Tibial artery (tissue), 4 donors: ENCODE measurements around the gene PRM2.

Source experiments
- DNase-seq, 2 donors: peaks; one replicate each; pipeline ENCODE4 v3.0.0-alpha.2; 2019
- H3K27ac ChIP-seq, 2 donors: fragments of 200-600 bp; sonication (generic) in 1 of 2; 1 replicate in 1 of 2; 2 replicates in 1 of 2; pipeline ENCODE4 v1.5.1; 2018 to 2019; ENCODE audit warnings: mild to moderate bottlenecking in 1 of 2
- H3K27me3 ChIP-seq, 2 donors: fragments of 200-600 bp; sonication (generic) in 1 of 2; one replicate each; pipeline versions ENCODE4 v1.5.1 to v1.6.0; 2016 to 2019
- H3K36me3 ChIP-seq, 3 donors: fragments of 200-600 bp; sonication (generic) in 2 of 3; one replicate each; pipeline ENCODE4 v1.5.1; 2016 to 2019; ENCODE audit warnings: mild to moderate bottlenecking in 2 of 3
- H3K4me1 ChIP-seq, 4 donors: fragments of 200-600 bp; sonication (generic) in 2 of 4; 1 replicate in 3 of 4; 2 replicates in 1 of 4; pipeline ENCODE4 v1.5.1; 2016 to 2019
- H3K4me3 ChIP-seq, 2 donors: fragments of 200-600 bp; sonication (generic) in 1 of 2; 1 replicate in 1 of 2; 2 replicates in 1 of 2; pipeline ENCODE4 v1.5.1; 2018 to 2019; ENCODE audit warnings: mild to moderate bottlenecking in 2 of 2
- H3K9me3 ChIP-seq, 3 donors: fragments of 200-600 bp; sonication (generic) in 1 of 3; one replicate each; pipeline ENCODE4 v1.5.1; 2016 to 2019
- intact Hi-C: fragments of 100-400 bp; cut with DNase I; formaldehyde crosslinking; loops from one replicate; pipeline ENCODE4 v1.15.0; 2023; ENCODE audit warnings: low total_unique reads
- TF ChIP-seq, protein P1 (sequence below), 2 experiments: fragments of 200-600 bp in 1 of 2; fragments of 450-650 bp in 1 of 2; IDR thresholded peaks; one replicate each; pipeline ENCODE4 v1.5.1; 2017 to 2019; ENCODE audit warnings: antibody characterized with exemption in 2 of 2, mild to moderate bottlenecking in 1 of 2, moderate library complexity in 1 of 2

The PRM2 gene

GRCh38 chr16:11271610-11272009, 4.7 kb downstream of the PRM2 start:
- H3K27me3 ChIP-seq: peaks cover 0 to 4% of the 10 kb centered on the region in 2 donors
- H3K36me3 ChIP-seq: no peaks in the 10 kb centered on the region
- H3K9me3 ChIP-seq: no peaks in the 10 kb centered on the region
- no peaks in the 10 kb centered on the region for H3K4me1 ChIP-seq
- intact Hi-C loops: no loop called here
- TF ChIP-seq, protein P1, sequence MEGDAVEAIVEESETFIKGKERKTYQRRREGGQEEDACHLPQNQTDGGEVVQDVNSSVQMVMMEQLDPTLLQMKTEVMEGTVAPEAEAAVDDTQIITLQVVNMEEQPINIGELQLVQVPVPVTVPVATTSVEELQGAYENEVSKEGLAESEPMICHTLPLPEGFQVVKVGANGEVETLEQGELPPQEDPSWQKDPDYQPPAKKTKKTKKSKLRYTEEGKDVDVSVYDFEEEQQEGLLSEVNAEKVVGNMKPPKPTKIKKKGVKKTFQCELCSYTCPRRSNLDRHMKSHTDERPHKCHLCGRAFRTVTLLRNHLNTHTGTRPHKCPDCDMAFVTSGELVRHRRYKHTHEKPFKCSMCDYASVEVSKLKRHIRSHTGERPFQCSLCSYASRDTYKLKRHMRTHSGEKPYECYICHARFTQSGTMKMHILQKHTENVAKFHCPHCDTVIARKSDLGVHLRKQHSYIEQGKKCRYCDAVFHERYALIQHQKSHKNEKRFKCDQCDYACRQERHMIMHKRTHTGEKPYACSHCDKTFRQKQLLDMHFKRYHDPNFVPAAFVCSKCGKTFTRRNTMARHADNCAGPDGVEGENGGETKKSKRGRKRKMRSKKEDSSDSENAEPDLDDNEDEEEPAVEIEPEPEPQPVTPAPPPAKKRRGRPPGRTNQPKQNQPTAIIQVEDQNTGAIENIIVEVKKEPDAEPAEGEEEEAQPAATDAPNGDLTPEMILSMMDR (IDR thresholded peaks at IDR 0.05): no peak
- H3K4me3 ChIP-seq: no peak overlapping the region
- no peak for DNase-seq
- H3K27ac ChIP-seq: no peak overlapping the region

DNA sequence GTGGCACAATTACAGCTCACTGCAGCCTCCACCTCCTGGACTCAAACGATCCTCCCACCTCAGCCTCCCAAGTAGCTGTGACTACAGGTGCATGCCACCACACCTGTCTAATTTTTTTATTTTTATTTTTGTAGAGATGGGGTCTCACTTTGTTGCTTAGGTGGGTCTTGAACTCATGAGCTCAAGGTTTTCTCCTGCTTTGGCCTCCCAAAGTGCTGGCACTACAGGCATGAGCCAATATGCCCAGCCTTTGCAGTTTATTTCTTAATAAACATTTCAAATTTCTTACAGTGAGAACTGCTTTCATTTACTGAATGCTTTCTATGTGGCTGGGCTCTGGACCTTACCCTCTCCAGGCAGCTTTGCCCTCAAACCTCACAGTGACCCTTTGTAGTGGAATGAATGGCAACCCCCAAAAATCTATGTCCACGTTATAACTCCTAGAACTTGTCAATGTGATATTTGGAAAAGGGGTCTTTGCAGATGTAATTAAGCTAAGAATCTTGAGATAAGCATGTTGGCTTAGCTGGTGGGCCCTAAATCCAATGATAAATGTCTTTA, 5.6 kb downstream of the PRM2 start:
- Histone ChIP-seq H3K27ac (no peak overlapping the region), H3K27me3 (no peaks in the 10 kb centered on the region), H3K4me3 (no peak overlapping the region), H3K9me3 (no peaks in the 10 kb centered on the region), H3K4me1 (no peaks in the 10 kb centered on the region), H3K36me3 (no peaks in the 10 kb centered on the region)
- TF ChIP-seq, protein P1 (IDR thresholded peaks at IDR 0.05): no peak
- intact Hi-C loops: no loop called here
- DNase-seq: no peak

- Histone ChIP-seq H3K9me3 (no peaks in the 10 kb centered on the region), H3K27ac (no peak within 1 kb of the TSS), H3K4me3 (no peak within 1 kb of the TSS), H3K36me3 (no peaks in the 10 kb centered on the region), H3K27me3 (no peaks in the 10 kb centered on the region), H3K4me1 (no peaks in the 10 kb centered on the region)
- no peak for DNase-seq
- intact Hi-C loops: no loop called here
- TF ChIP-seq, protein P1 (IDR thresholded peaks at IDR 0.05): no peak
Measured at GRCh38 chr16:11268921-11269375, 7.3 kb downstream of the PRM2 start, which contains the start of gene TNP2. TNP2 (minus strand) TSS chr16:11269325; CDS start chr16:11269262, 63 bp downstream.

DNA sequence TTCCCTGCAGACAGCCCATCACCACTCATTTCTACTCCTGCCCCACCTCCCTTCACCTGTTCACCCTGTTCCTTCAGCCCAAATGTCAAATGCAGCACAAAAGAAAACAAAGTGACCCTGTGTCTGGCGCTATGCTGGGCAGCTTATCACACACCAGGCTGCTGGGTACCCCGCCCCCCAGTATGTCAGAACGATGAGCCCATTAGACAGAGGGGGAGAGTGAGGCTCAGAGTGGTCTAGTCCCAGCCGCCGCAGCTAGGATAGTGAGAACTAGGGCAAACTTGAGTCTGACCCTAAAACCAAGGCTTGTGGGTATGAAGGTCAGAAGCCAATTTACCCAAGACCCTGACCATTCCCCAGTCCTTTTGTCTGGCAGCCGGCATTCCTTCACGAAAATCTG, 11.2 kb downstream of the PRM2 start:
- intact Hi-C loops: no loop called here

DNA sequence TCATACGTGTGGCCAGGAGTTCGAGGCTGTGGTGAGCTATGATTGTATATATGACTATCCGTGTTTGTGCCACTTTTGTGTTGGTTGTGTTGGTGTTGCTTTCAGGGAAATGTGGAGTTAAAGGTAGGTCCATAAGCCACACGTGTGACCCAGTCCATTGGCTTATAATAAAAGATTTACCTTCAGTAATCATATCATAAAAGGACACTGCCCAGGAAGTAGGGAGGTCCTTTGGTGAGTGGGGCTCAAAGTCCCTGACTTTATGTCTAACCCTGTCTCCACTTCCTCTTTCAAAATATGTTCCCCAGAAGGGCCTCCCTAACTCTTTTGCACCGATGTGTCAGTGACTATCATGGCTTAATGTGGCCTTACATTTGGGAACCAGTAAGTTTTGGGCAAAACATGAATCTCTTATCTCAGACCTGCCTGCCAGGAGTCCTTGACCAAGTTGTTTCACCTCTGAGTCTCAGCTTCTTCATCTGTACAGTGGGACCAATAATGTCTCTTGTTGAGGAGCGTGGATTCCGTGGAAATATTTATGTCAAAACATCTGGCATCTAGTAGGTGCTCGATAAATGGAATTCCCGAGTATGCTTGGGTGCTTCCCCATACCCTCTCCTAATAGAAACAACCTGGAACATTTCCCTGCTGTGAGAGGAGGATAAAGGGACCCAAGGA, 12.0 kb downstream of the PRM2 start:
- TF ChIP-seq, protein P1 (IDR thresholded peaks at IDR 0.05): no peak
- no peak overlapping the region for H3K4me3 ChIP-seq
- intact Hi-C loops: no loop called here
- no peak for DNase-seq
- peaks cover 0 to 7% (median 3%) of the 10 kb centered on the region in 4 donors for H3K4me1 ChIP-seq
- no peak overlapping the region for H3K27ac ChIP-seq
- no peaks in the 10 kb centered on the region for H3K36me3 ChIP-seq
- no peaks in the 10 kb centered on the region for H3K27me3 ChIP-seq
- H3K9me3 ChIP-seq: no peaks in the 10 kb centered on the region

More for the DNA sequence above, 11.2 kb downstream of the PRM2 start:
- H3K36me3 ChIP-seq: no peaks in the 10 kb centered on the region
- no peak overlapping the region for H3K4me3 ChIP-seq
- H3K27me3 ChIP-seq: no peaks in the 10 kb centered on the region
- no peaks in the 10 kb centered on the region for H3K9me3 ChIP-seq
- DNase-seq: no peak
- no peak overlapping the region for H3K27ac ChIP-seq
- TF ChIP-seq, protein P1 (IDR thresholded peaks at IDR 0.05): no peak
- no peaks in the 10 kb centered on the region for H3K4me1 ChIP-seq
